HUES64 (cell line): ENCODE data around the gene SPI1.
"Not testable (repeated sequence)": the region's sequence is repeated elsewhere in the genome, so short reads cannot be mapped to it uniquely, and the experiment has no call there.

Source experiments
- H3K27ac ChIP-seq: 2 replicates; pipeline ENCODE4 v1.7.0; 2013; ENCODE audit warnings: low read depth, low read length, inconsistent platforms
- H3K27me3 ChIP-seq: 2 replicates; pipeline ENCODE4 v1.6.1; 2013; ENCODE audit warnings: mild to moderate bottlenecking, low read length; ENCODE audit not compliant: insufficient read depth
- H3K36me3 ChIP-seq: 2 replicates; pipeline ENCODE4 v1.6.1; 2013; ENCODE audit warnings: mild to moderate bottlenecking, low read length; ENCODE audit not compliant: insufficient read depth
- H3K4me1 ChIP-seq: 2 replicates; pipeline ENCODE4 v1.6.1; 2013; ENCODE audit warnings: mild to moderate bottlenecking, low read length, moderate library complexity; ENCODE audit not compliant: insufficient read depth
- H3K4me3 ChIP-seq: 2 replicates; pipeline ENCODE4 v1.5.1; 2013; ENCODE audit warnings: mild to moderate bottlenecking, low read length, moderate library complexity
- H3K9ac ChIP-seq: 2 replicates; pipeline ENCODE4 v1.6.1; 2013; ENCODE audit warnings: mild to moderate bottlenecking, low read depth, low read length
- H3K9me3 ChIP-seq: 2 replicates; pipeline ENCODE4 v1.6.1; 2013; ENCODE audit warnings: low read depth, low read length; ENCODE audit not compliant: insufficient read depth
- WGBS: fragments of 150-250, 120-280 bp; methylation state at CpG from one replicate; pipeline ENCODE4 v1.1.7; 2013; ENCODE audit warnings: missing lambda C conversion rate; 5-methylcytosine and 5-hydroxymethylcytosine counted together

The SPI1 gene

GRCh38 chr11:47342036-47342803 lies 36.1 kb downstream of the SPI1 start:
- 94% methylated on average over 24 of the region's 24 CpGs for WGBS
- Histone ChIP-seq H3K9ac (no peak overlapping the region), H3K36me3 (no peaks in the 10 kb centered on the region), H3K9me3 (no peaks in the 10 kb centered on the region), H3K27me3 (no peaks in the 10 kb centered on the region), H3K4me1 (no peaks in the 10 kb centered on the region), H3K4me3 (no peak overlapping the region), H3K27ac (no peak overlapping the region)

- no peak overlapping the region for H3K4me3 ChIP-seq
- no peak overlapping the region for H3K27ac ChIP-seq
- H3K36me3 ChIP-seq, result no peaks in the 10 kb centered on the region
- no peaks in the 10 kb centered on the region for H3K27me3 ChIP-seq
- WGBS, result 78% methylated on average over 18 of the region's 18 CpGs
- H3K9ac ChIP-seq, result no peak overlapping the region
- H3K4me1 ChIP-seq, result no peaks in the 10 kb centered on the region
- H3K9me3 ChIP-seq, result no peaks in the 10 kb centered on the region
Measured at GRCh38 chr11:47340980-47341775, 37.2 kb downstream of the SPI1 start.

- 85% methylated on average over 9 of the region's 9 CpGs for WGBS
Measured at GRCh38 chr11:47340010-47340409, 38.3 kb downstream of the SPI1 start.

GRCh38 chr11:47338396-47339241 lies 39.7 kb downstream of the SPI1 start:
- Histone ChIP-seq H3K36me3 (no peaks in the 10 kb centered on the region), H3K4me1 (no peaks in the 10 kb centered on the region), H3K9ac (no peak overlapping the region), H3K27ac (no peak overlapping the region), H3K27me3 (no peaks in the 10 kb centered on the region), H3K4me3 (no peak overlapping the region), H3K9me3 (no peaks in the 10 kb centered on the region)
- WGBS, result 93% methylated on average over 27 of the region's 27 CpGs

More at GRCh38 chr11:47340010-47340409, 38.3 kb downstream of the SPI1 start:
- H3K9ac ChIP-seq, result no peak overlapping the region
- no peaks in the 10 kb centered on the region for H3K4me1 ChIP-seq
- H3K4me3 ChIP-seq, result no peak overlapping the region
- no peaks in the 10 kb centered on the region for H3K9me3 ChIP-seq
- H3K27ac ChIP-seq, result no peak overlapping the region
- no peaks in the 10 kb centered on the region for H3K36me3 ChIP-seq
- H3K27me3 ChIP-seq, result no peaks in the 10 kb centered on the region

- no peak overlapping the region for H3K27ac ChIP-seq
- H3K4me1 ChIP-seq, result no peaks in the 10 kb centered on the region
- H3K4me3 ChIP-seq, result no peak overlapping the region
- H3K9ac ChIP-seq, result no peak overlapping the region
- no peaks in the 10 kb centered on the region for H3K27me3 ChIP-seq
- WGBS, result 91% methylated on average over 34 of the region's 34 CpGs
- no peaks in the 10 kb centered on the region for H3K9me3 ChIP-seq
- H3K36me3 ChIP-seq, result no peaks in the 10 kb centered on the region
Measured at GRCh38 chr11:47337229-47337924, 41.0 kb downstream of the SPI1 start.

GRCh38 chr11:47336595-47336994 lies 41.8 kb downstream of the SPI1 start:
- no peaks in the 10 kb centered on the region for H3K27me3 ChIP-seq
- H3K27ac ChIP-seq, result no peak overlapping the region
- no peak overlapping the region for H3K9ac ChIP-seq
- 96% methylated on average over 4 of the region's 4 CpGs for WGBS
- no peak overlapping the region for H3K4me3 ChIP-seq
- no peaks in the 10 kb centered on the region for H3K4me1 ChIP-seq
- no peaks in the 10 kb centered on the region for H3K9me3 ChIP-seq
- no peaks in the 10 kb centered on the region for H3K36me3 ChIP-seq

- Histone ChIP-seq H3K9ac (no peak overlapping the region), H3K27ac (no peak overlapping the region), H3K4me1 (no peaks in the 10 kb centered on the region), H3K4me3 (no peak overlapping the region), H3K9me3 (no peaks in the 10 kb centered on the region), H3K36me3 (no peaks in the 10 kb centered on the region), H3K27me3 (no peaks in the 10 kb centered on the region)
- WGBS, result 84% methylated on average over 9 of the region's 9 CpGs
Measured at GRCh38 chr11:47335733-47336132, 42.6 kb downstream of the SPI1 start.

- not testable (repeated sequence) for H3K27me3 ChIP-seq, H3K27ac ChIP-seq, H3K4me1 ChIP-seq, H3K36me3 ChIP-seq, H3K4me3 ChIP-seq, H3K9ac ChIP-seq, H3K9me3 ChIP-seq
- WGBS, result 94% methylated on average over 16 of the region's 16 CpGs
Measured at GRCh38 chr11:47334699-47335411, 43.5 kb downstream of the SPI1 start.

GRCh38 chr11:47333886-47334443 lies 44.4 kb downstream of the SPI1 start:
- H3K27me3 ChIP-seq, result no peaks in the 10 kb centered on the region
- H3K27ac ChIP-seq, result no peak overlapping the region
- H3K9me3 ChIP-seq, result no peaks in the 10 kb centered on the region
- H3K9ac ChIP-seq, result no peak overlapping the region
- H3K36me3 ChIP-seq, result peaks cover 10% of the 10 kb centered on the region
- 93% methylated on average over 8 of the region's 8 CpGs for WGBS
- no peaks in the 10 kb centered on the region for H3K4me1 ChIP-seq
- H3K4me3 ChIP-seq, result no peak overlapping the region

- Histone ChIP-seq H3K9ac (no peak overlapping the region), H3K36me3 (peaks cover 15% of the 10 kb centered on the region), H3K27me3 (no peaks in the 10 kb centered on the region), H3K4me3 (no peak overlapping the region), H3K9me3 (no peaks in the 10 kb centered on the region), H3K4me1 (no peaks in the 10 kb centered on the region), H3K27ac (no peak overlapping the region)
- 94% methylated on average over 14 of the region's 14 CpGs for WGBS
Measured at GRCh38 chr11:47333526-47333845, 44.9 kb downstream of the SPI1 start.
